Measurements from ENCODE around the gene SLC66A1. TPM values are rescaled to one million over a fixed set of nuclear protein-coding genes. Genes with fewer than 3 reads are reported as not detected.
A peak's percentile ranks its signal among the peaks of the same experiment; 100 is the strongest.

SLC66A1 gene
- total and polyA plus RNA-seq, 2 of the 13 experiments (the other 11 are each of a cell fraction or from before 2014, with no cell fraction given), result 15.4 to 18.9 TPM

DNA sequence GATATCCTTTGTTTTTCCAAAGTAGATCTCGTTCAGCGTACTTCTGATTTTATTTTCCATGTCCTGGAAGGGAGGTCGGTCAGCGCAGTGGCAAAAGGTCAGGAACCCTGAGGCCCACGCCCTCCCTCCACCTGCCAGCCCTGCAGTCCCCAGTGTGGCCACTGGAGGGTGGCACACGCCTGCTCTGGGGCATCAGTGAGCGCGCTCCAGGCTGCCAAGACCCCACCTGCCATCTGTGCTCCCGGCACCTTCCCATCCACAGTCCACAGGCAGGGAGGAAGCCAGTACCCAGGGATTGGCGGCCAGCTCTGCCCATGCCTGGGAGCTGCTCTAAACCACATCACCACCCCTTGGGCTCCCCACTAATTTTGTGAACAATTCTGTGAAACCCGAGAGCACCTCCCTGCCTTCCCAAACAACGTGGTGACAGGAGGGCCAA lies 32.3 kb downstream of the SLC66A1 start (continued):
- TF ChIP-seq, protein P1, sequence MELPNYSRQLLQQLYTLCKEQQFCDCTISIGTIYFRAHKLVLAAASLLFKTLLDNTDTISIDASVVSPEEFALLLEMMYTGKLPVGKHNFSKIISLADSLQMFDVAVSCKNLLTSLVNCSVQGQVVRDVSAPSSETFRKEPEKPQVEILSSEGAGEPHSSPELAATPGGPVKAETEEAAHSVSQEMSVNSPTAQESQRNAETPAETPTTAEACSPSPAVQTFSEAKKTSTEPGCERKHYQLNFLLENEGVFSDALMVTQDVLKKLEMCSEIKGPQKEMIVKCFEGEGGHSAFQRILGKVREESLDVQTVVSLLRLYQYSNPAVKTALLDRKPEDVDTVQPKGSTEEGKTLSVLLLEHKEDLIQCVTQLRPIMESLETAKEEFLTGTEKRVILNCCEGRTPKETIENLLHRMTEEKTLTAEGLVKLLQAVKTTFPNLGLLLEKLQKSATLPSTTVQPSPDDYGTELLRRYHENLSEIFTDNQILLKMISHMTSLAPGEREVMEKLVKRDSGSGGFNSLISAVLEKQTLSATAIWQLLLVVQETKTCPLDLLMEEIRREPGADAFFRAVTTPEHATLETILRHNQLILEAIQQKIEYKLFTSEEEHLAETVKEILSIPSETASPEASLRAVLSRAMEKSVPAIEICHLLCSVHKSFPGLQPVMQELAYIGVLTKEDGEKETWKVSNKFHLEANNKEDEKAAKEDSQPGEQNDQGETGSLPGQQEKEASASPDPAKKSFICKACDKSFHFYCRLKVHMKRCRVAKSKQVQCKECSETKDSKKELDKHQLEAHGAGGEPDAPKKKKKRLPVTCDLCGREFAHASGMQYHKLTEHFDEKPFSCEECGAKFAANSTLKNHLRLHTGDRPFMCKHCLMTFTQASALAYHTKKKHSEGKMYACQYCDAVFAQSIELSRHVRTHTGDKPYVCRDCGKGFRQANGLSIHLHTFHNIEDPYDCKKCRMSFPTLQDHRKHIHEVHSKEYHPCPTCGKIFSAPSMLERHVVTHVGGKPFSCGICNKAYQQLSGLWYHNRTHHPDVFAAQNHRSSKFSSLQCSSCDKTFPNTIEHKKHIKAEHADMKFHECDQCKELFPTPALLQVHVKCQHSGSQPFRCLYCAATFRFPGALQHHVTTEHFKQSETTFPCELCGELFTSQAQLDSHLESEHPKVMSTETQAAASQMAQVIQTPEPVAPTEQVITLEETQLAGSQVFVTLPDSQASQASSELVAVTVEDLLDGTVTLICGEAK (IDR thresholded peaks at IDR 0.05), result no peak
- TF ChIP-seq, protein P1 (CRISPR knock-in tag; IDR thresholded peaks at IDR 0.05), result no peak
- TF ChIP-seq SUZ12 (IDR thresholded peaks at IDR 0.05; ENCODE audit: low read depth, low read length), result no peak
- TF ChIP-seq, protein P2, sequence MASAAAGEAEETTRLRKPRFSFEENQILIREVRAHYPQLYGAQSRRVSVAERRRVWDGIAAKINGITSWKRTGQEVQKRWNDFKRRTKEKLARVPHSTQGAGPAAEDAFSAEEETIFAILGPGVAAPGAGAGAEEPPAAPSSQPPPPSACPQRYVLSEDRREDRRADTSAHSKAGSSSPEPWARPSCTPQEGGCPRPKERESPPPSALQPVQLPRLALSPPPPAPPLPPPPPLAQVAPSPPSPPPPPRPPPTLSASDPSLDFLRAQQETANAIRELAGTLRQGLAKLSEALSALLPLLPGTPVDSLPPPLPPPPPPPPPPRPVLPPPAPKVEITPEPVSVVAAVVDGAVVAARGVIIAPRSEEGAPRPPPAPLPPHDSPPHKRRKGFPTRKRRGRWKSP (CRISPR knock-in tag; IDR thresholded peaks at IDR 0.05), result no peak
- no peak for TF ChIP-seq HNRNPH1 (optimal IDR thresholded peaks at IDR 0.05; ENCODE audit: low read depth, low read length)
- TF ChIP-seq HNRNPL (IDR thresholded peaks at IDR 0.05; ENCODE audit: low read depth, low read length), result peak; percentile 65; the same call in 1 of the 2 replicates
- no peak for TF ChIP-seq SAFB2 (CRISPR knock-in tag; IDR thresholded peaks at IDR 0.05; ENCODE audit: borderline replicate concordance, low read depth)
- no peak for TF ChIP-seq ZNF326 (CRISPR knock-in tag; IDR thresholded peaks at IDR 0.05; ENCODE audit: borderline replicate concordance)
- peak; percentile 88 for TF ChIP-seq RAD21 (CRISPR knock-in tag; IDR thresholded peaks at IDR 0.05)
- TF ChIP-seq, protein P3, sequence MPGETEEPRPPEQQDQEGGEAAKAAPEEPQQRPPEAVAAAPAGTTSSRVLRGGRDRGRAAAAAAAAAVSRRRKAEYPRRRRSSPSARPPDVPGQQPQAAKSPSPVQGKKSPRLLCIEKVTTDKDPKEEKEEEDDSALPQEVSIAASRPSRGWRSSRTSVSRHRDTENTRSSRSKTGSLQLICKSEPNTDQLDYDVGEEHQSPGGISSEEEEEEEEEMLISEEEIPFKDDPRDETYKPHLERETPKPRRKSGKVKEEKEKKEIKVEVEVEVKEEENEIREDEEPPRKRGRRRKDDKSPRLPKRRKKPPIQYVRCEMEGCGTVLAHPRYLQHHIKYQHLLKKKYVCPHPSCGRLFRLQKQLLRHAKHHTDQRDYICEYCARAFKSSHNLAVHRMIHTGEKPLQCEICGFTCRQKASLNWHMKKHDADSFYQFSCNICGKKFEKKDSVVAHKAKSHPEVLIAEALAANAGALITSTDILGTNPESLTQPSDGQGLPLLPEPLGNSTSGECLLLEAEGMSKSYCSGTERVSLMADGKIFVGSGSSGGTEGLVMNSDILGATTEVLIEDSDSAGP (CRISPR knock-in tag; IDR thresholded peaks at IDR 0.05; ENCODE audit: borderline replicate concordance), result 0 out of 2 replicates have a peak, but pooled peaks have one; percentile 30
- no peak for TF ChIP-seq ZNF556 (CRISPR knock-in tag; IDR thresholded peaks at IDR 0.05; ENCODE audit: borderline replicate concordance)
- no peak for TF ChIP-seq SETDB1 (CRISPR knock-in tag; IDR thresholded peaks at IDR 0.05; ENCODE audit: borderline replicate concordance)
- TF ChIP-seq PPARG (CRISPR knock-in tag; conservative IDR thresholded peaks at IDR 0.05), result no peak
- no peak for TF ChIP-seq ELF3 (CRISPR knock-in tag; IDR thresholded peaks at IDR 0.05)
- TF ChIP-seq ZNF589 (CRISPR knock-in tag; conservative IDR thresholded peaks at IDR 0.05), result no peak
- TF ChIP-seq, protein P4, sequence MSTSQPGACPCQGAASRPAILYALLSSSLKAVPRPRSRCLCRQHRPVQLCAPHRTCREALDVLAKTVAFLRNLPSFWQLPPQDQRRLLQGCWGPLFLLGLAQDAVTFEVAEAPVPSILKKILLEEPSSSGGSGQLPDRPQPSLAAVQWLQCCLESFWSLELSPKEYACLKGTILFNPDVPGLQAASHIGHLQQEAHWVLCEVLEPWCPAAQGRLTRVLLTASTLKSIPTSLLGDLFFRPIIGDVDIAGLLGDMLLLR (CRISPR knock-in tag; IDR thresholded peaks at IDR 0.05), result no peak
- TF ChIP-seq ZBTB7A (CRISPR knock-in tag; IDR thresholded peaks at IDR 0.05), result no peak
- TF ChIP-seq MBNL3 (CRISPR knock-in tag; conservative IDR thresholded peaks at IDR 0.05), result no peak

Data from HepG2 (cell line).